GM12878 (cell line): ENCODE data around the gene CETP. TPM values are rescaled to one million over a fixed set of nuclear protein-coding genes. Genes with fewer than 3 reads are reported as not detected.

Experiments used
- ATAC-seq: fragments of 200-7000 bp; cut with Tn5 transposase; 3 replicates; pipeline ENCODE4 v1.9.1; 2020; ENCODE audit warnings: mild to moderate bottlenecking, moderate library complexity
- BruUV-seq: library from RNA; stranded (reverse); fragments of 400-500 nt; replicated peaks from 2 replicates; lab custom pipeline; 2021; lab: Mats Ljungman, UMichigan
- CTCF ChIA-PET: fragments of 300-600 bp; sonication (Branson Sonifier 250); formaldehyde crosslinking; extraction: SDS; loops from one replicate; lab custom pipeline; 2021; ENCODE audit warnings: inconsistent platforms; lab: Yijun Ruan, JAX
- POLR2A ChIA-PET: fragments of 350-600 bp; formaldehyde crosslinking; extraction: SDS; loops from one replicate; lab custom pipeline; 2021; ENCODE audit warnings: inconsistent platforms; lab: Charles Lee
- RAD21 ChIA-PET: fragments of 300-600 bp; sonication (Branson Sonifier 250); formaldehyde crosslinking; loops from one replicate; lab custom pipeline; 2023; ENCODE audit warnings: antibody characterized with exemption; ENCODE audit not compliant: unreplicated experiment; lab: Charles Lee
- SMC1A ChIA-PET: fragments of 300-600 bp; sonication (Branson Sonifier 250); formaldehyde crosslinking; loops from one replicate; lab custom pipeline; 2023; ENCODE audit not compliant: unreplicated experiment, uncharacterized antibody; lab: Charles Lee
- DNase-seq: peaks from one replicate; pipeline ENCODE4 v3.0.0-alpha.2; 2011; ENCODE audit warnings: low read depth, low spot score
- FAIRE-seq: peaks from 3 replicates; lab custom pipeline; 2011; peaks lifted over from hg19 to GRCh38; lab: Jason Lieb, UNC
- H2AFZ ChIP-seq: 2 replicates; pipeline ENCODE4 v1.6.0; 2011; ENCODE audit warnings: low read depth, low read length, control low read depth; ENCODE audit not compliant: control insufficient read depth
- H3K27ac ChIP-seq: 2 replicates; pipeline ENCODE4 v1.5.1; 2011; ENCODE audit warnings: control low read depth; ENCODE audit not compliant: control insufficient read depth, insufficient read depth
- H3K27me3 ChIP-seq, 2 experiments: replicated peaks in 1 of 2; 2 replicates each; pipeline versions ENCODE4 v1.6.0 to v1.6.1; 2011; ENCODE audit warnings: low read length in 1 of 2; ENCODE audit not compliant: control insufficient read depth in 2 of 2, insufficient read depth in 2 of 2
- H3K36me3 ChIP-seq, 2 experiments: 2 replicates each; pipeline ENCODE4 v1.5.1; 2011; ENCODE audit warnings: low read length in 1 of 2; ENCODE audit not compliant: control insufficient read depth in 2 of 2, insufficient read depth in 2 of 2
- H3K4me1 ChIP-seq: 2 replicates; pipeline ENCODE4 v1.6.1; 2011; ENCODE audit warnings: mild to moderate bottlenecking, low read length, moderate library complexity, mixed read lengths; ENCODE audit not compliant: control insufficient read depth, insufficient read depth
- H3K4me2 ChIP-seq: 2 replicates; pipeline ENCODE4 v1.6.0; 2011; ENCODE audit warnings: control low read depth; ENCODE audit not compliant: control insufficient read depth, insufficient read depth
- H3K4me3 ChIP-seq: fragments of 200-600 bp; sonication (generic); 2 replicates; pipeline ENCODE4 v1.5.1; 2016
- H3K79me2 ChIP-seq: 2 replicates; pipeline ENCODE4 v1.6.0; 2011; ENCODE audit warnings: low read length; ENCODE audit not compliant: control insufficient read depth, insufficient read depth
- H3K9ac ChIP-seq: 2 replicates; pipeline ENCODE4 v1.8.0; 2011; ENCODE audit warnings: low read length, control low read depth, mixed read lengths; ENCODE audit not compliant: control insufficient read depth, insufficient read depth
- H3K9me3 ChIP-seq: replicated peaks from 3 replicates; pipeline ENCODE4 v1.5.1; 2011; ENCODE audit warnings: mild to moderate bottlenecking, low read length; ENCODE audit not compliant: control insufficient read depth, insufficient read depth
- H4K20me1 ChIP-seq: 2 replicates; pipeline ENCODE4 v1.6.0; 2011; ENCODE audit not compliant: control insufficient read depth, insufficient read depth
- ATF7 ChIP-seq: fragments of 450-650 bp; IDR thresholded peaks from 2 replicates; pipeline ENCODE4 v1.6.1; 2016; ENCODE audit warnings: low read depth, mild to moderate bottlenecking
- BMI1 ChIP-seq: fragments of 450-650 bp; IDR thresholded peaks from 2 replicates; pipeline ENCODE4 v1.6.1; 2016; ENCODE audit warnings: mild to moderate bottlenecking, moderate library complexity, borderline replicate concordance
- CEBPZ ChIP-seq: fragments of 150-350 bp; IDR thresholded peaks from 2 replicates; pipeline ENCODE4 v1.6.1; 2016; ENCODE audit warnings: low read depth, low read length
- DPF2 ChIP-seq: fragments of 450-650 bp; IDR thresholded peaks from 2 replicates; pipeline ENCODE4 v1.6.1; 2017; ENCODE audit warnings: mild to moderate bottlenecking
- IKZF1 ChIP-seq: fragments of 450-650 bp; conservative IDR thresholded peaks from 2 replicates; pipeline ENCODE4 v1.6.1; 2017; ENCODE audit warnings: antibody characterized with exemption, mild to moderate bottlenecking
- KAT2A ChIP-seq: conservative IDR thresholded peaks from 2 replicates; pipeline ENCODE4 v1.6.1; 2011; ENCODE audit warnings: low read depth, low read length; ENCODE audit not compliant: control insufficient read depth
- MAX ChIP-seq: IDR thresholded peaks from 2 replicates; pipeline ENCODE4 v1.6.1; 2012; ENCODE audit warnings: low read depth, low read length, improper control_type of control experiment
- MTA3 ChIP-seq: IDR thresholded peaks from 2 replicates; pipeline ENCODE4 v1.6.1; 2012; ENCODE audit warnings: low read length, inconsistent platforms, borderline replicate concordance
- PAX8 ChIP-seq: fragments of 450-650 bp; IDR thresholded peaks from 2 replicates; pipeline ENCODE4 v1.6.1; 2017; ENCODE audit warnings: mild to moderate bottlenecking, moderate library complexity
- SMC3 ChIP-seq: IDR thresholded peaks from 2 replicates; pipeline ENCODE4 v1.6.1; 2011; ENCODE audit warnings: low read length, improper control_type of control experiment, borderline replicate concordance
- ZNF217 ChIP-seq: fragments of 450-650 bp; IDR thresholded peaks from 2 replicates; pipeline ENCODE4 v1.6.1; 2017; ENCODE audit warnings: antibody characterized with exemption, mild to moderate bottlenecking
- ZNF24 ChIP-seq: fragments of 450-650 bp; IDR thresholded peaks from 2 replicates; pipeline ENCODE4 v1.6.1; 2017; ENCODE audit warnings: antibody characterized with exemption, mild to moderate bottlenecking
- ZNF384 ChIP-seq: IDR thresholded peaks from 2 replicates; pipeline ENCODE4 v1.6.1; 2012; ENCODE audit warnings: low read depth, mild to moderate bottlenecking, low read length, improper control_type of control experiment, borderline replicate concordance
- ZNF622 ChIP-seq: fragments of 450-650 bp; IDR thresholded peaks from 2 replicates; pipeline ENCODE4 v1.6.1; 2017; ENCODE audit warnings: mild to moderate bottlenecking, inconsistent platforms
- WGBS: methylation state at CpG from one replicate; pipeline ENCODE4 v1.1.6; 2016; ENCODE audit warnings: low lambda C conversion rate; ENCODE audit not compliant: insufficient replicate concordance, insufficient coverage; ENCODE audit errors: missing lambda C conversion rate; 5-methylcytosine and 5-hydroxymethylcytosine counted together
- in situ Hi-C: fragments of 300-500 bp; cut with MboI; formaldehyde crosslinking; loops from 9 replicates; pipeline ENCODE4 v1.14.3; 2018; ENCODE audit warnings: mixed read lengths
- intact Hi-C: fragments of 100-400 bp; cut with micrococcal nuclease; formaldehyde crosslinking; loops from one replicate; pipeline ENCODE4 v1.14.2; 2022; ENCODE audit not compliant: unreplicated experiment
- polyA plus RNA-seq, 11 experiments: library from polyadenylated mRNA; depleted of rRNA in 4 of 11; unstranded in 6 of 11; stranded (reverse) in 5 of 11; fragments of >200 nt; fragmentation: Nextera tagmentation in 4 of 11; fragmentation: Illumina TruSeq in 1 of 11; extraction: Ambion mirVana in 4 of 11; extraction: Trizol in 1 of 11; gene quantifications; 1 replicate in 1 of 11; 2 replicates in 10 of 11; pipeline versions ENCODE4 v1.2.1 to v1.2.3, GENCODE V29; 2011 to 2016; ENCODE audit warnings: inconsistent platforms in 2 of 11, missing spikeins in 2 of 11, low read depth in 1 of 11
- total RNA-seq, 4 experiments: library from RNA; depleted of rRNA in 3 of 4; stranded (reverse); fragments of >200 nt in 3 of 4; fragmentation: Illumina TruSeq in 1 of 4; extraction: Trizol in 1 of 4; gene quantifications; 2 replicates each; pipeline versions ENCODE4 v1.2.1 to v1.2.3, GENCODE V29; 2013 to 2021

CETP gene
- total and polyA plus RNA-seq, 10 of the 15 experiments (the other 5 are each of a cell fraction or from before 2014, with no cell fraction given): 1.2 to 6.4 (median 2.1) TPM

GRCh38 chr16:57030346-57030902 is 68.7 kb downstream of the CETP start:
- Histone ChIP-seq H3K4me1 (no peaks in the 10 kb centered on the region), H3K4me2 (no peak overlapping the region), H2AFZ (no peak overlapping the region), H3K9ac (no peak overlapping the region), H3K27me3 (no peaks in the 10 kb centered on the region), H3K4me3 (no peak overlapping the region), H3K9me3 (no peaks in the 10 kb centered on the region), H3K36me3 (peaks cover 8 to 13% of the 10 kb centered on the region in 2 experiments)
- ChIA-PET SMC1A (interaction anchor here (0.8 to 2.7 kb wide), 7 partner anchors 10 to 66 kb away, joined by 3 to 11 read pairs (median 3); no protein-coding TSS in a partner anchor), POLR2A (interaction anchor here (1.0 to 1.3 kb wide), 2 partner anchors 11 to 64 kb away, joined by 3 read pairs; no protein-coding TSS in a partner anchor), CTCF (interaction anchor here (0.6 to 1.7 kb wide), 4 partner anchors 14 to 688 kb away, joined by 3 to 10 read pairs (median 4); no protein-coding TSS in a partner anchor), RAD21 (no interaction called here)
- ATAC-seq (no peak), DNase-seq (no peak)
- no TSS peak for BruUV-seq
- in situ Hi-C loops: no loop called here
- TF ChIP-seq DPF2 (no peak), MTA3 (no peak), ZNF384 (no peak), ZNF24 (no peak), BMI1 (no peak)
- TF ChIP-seq, all 136 proteins: peak for 0
- intact Hi-C loops: no loop called here
- FAIRE-seq: no peak
- 100% methylated on average over 2 of the region's 2 CpGs for WGBS
- H4K20me1 ChIP-seq: no peaks in the 10 kb centered on the region
- no peak overlapping the region for H3K27ac ChIP-seq
- no peaks in the 10 kb centered on the region for H3K79me2 ChIP-seq

- WGBS: 74% methylated on average over 4 of the region's 4 CpGs
- FAIRE-seq (no peak), ATAC-seq (no peak), DNase-seq (no peak)
- Histone ChIP-seq H3K9me3 (no peaks in the 10 kb centered on the region), H4K20me1 (no peaks in the 10 kb centered on the region), H3K27ac (no peak overlapping the region), H3K4me2 (no peak overlapping the region), H3K4me1 (no peaks in the 10 kb centered on the region), H3K27me3 (no peaks in the 10 kb centered on the region), H2AFZ (no peak overlapping the region), H3K79me2 (no peaks in the 10 kb centered on the region), H3K9ac (no peak overlapping the region), H3K36me3 (peaks cover 5 to 10% of the 10 kb centered on the region in 2 experiments), H3K4me3 (no peak overlapping the region)
- intact Hi-C loops (no loop called here), in situ Hi-C loops (no loop called here)
- CTCF ChIA-PET: interaction anchor here (1.2 to 1.7 kb wide), 3 partner anchors 66 to 67 kb away, joined by 3 to 10 read pairs (median 6); no protein-coding TSS in a partner anchor
- POLR2A ChIA-PET: interaction anchor here (0.5 to 1.3 kb wide), 3 partner anchors 12 to 97 kb away, joined by 3 to 4 read pairs (median 3); no protein-coding TSS in a partner anchor
- BruUV-seq: no TSS peak
- SMC1A ChIA-PET: interaction anchor here (0.6 to 2.7 kb wide), 6 partner anchors 9 to 59 kb away, joined by 3 to 11 read pairs (median 3); no protein-coding TSS in a partner anchor
- RAD21 ChIA-PET: interaction anchor here (0.6 to 1.3 kb wide), 2 partner anchors 10 to 29 kb away, joined by 3 read pairs; no protein-coding TSS in a partner anchor
- no peak for TF ChIP-seq ZNF217
- TF ChIP-seq CEBPZ: no peak
- TF ChIP-seq SMC3: no peak
- no peak for TF ChIP-seq ZNF622
- no peak for TF ChIP-seq ATF7
- no peak for TF ChIP-seq KAT2A
- no peak for TF ChIP-seq PAX8
- no peak for TF ChIP-seq MAX
- no peak for TF ChIP-seq IKZF1
These were observed 69.4 kb downstream of the CETP start for GRCh38 chr16:57031156-57031555.
